MM.1S (cell line): ENCODE measurements around the gene KLHL9.
A peak's percentile ranks its signal among the peaks of the same experiment; 100 is the strongest.
"Not testable (repeated sequence)": the region's sequence is repeated elsewhere in the genome, so short reads cannot be mapped to it uniquely, and the experiment has no call there.

ENCODE experiments used
- DNase-seq: peaks from one replicate; pipeline ENCODE4 v3.0.0-alpha.2; 2015
- H2AFZ ChIP-seq: fragments of 300-600 bp; sonication (generic); 2 replicates; pipeline ENCODE4 v1.6.0; 2016; ENCODE audit warnings: antibody characterized with exemption, low read length
- H3F3A ChIP-seq: fragments of 300-600 bp; sonication (generic); 2 replicates; pipeline ENCODE4 v1.6.1; 2016; ENCODE audit warnings: mild to moderate bottlenecking, antibody characterized with exemption, low read length, moderate library complexity, mixed read lengths; ENCODE audit not compliant: insufficient read depth
- H3K27ac ChIP-seq: fragments of 300-600 bp; sonication (generic); 2 replicates; pipeline ENCODE4 v1.5.1; 2016; ENCODE audit warnings: mild to moderate bottlenecking, low read length
- H3K27me3 ChIP-seq: fragments of 300-600 bp; sonication (generic); replicated peaks from 2 replicates; pipeline ENCODE4 v1.6.0; 2016; ENCODE audit warnings: low read length; ENCODE audit not compliant: insufficient read depth
- H3K36me3 ChIP-seq: fragments of 300-600 bp; sonication (generic); replicated peaks from 2 replicates; pipeline ENCODE4 v1.6.1; 2016; ENCODE audit warnings: mild to moderate bottlenecking, low read length, mixed read lengths; ENCODE audit not compliant: insufficient read depth
- H3K4me1 ChIP-seq: fragments of 300-600 bp; sonication (generic); 2 replicates; pipeline ENCODE4 v1.6.1; 2016; ENCODE audit warnings: low read length, mixed read lengths
- H3K4me2 ChIP-seq: fragments of 300-600 bp; sonication (generic); 2 replicates; pipeline ENCODE4 v1.6.0; 2016; ENCODE audit warnings: low read depth, low read length
- H3K4me3 ChIP-seq: fragments of 300-600 bp; sonication (generic); 2 replicates; pipeline ENCODE4 v1.5.1; 2016; ENCODE audit warnings: low read length, mixed read lengths
- H3K79me2 ChIP-seq: fragments of 300-600 bp; sonication (generic); 2 replicates; pipeline ENCODE4 v1.6.1; 2016; ENCODE audit warnings: mixed run types, low read length, mixed read lengths
- H3K9ac ChIP-seq: fragments of 300-600 bp; sonication (generic); 2 replicates; pipeline ENCODE4 v1.6.1; 2016; ENCODE audit warnings: low read length, mixed read lengths
- H3K9me2 ChIP-seq: fragments of 300-600 bp; sonication (generic); replicated peaks from 2 replicates; pipeline ENCODE4 v1.6.1; 2016; ENCODE audit warnings: mild to moderate bottlenecking, low read length, mixed read lengths; ENCODE audit not compliant: insufficient read depth
- H3K9me3 ChIP-seq: fragments of 300-600 bp; sonication (generic); replicated peaks from 2 replicates; pipeline ENCODE4 v1.6.1; 2016; ENCODE audit warnings: mild to moderate bottlenecking, low read length, mixed read lengths; ENCODE audit not compliant: insufficient read depth
- H4K20me1 ChIP-seq: fragments of 300-600 bp; sonication (generic); 2 replicates; pipeline ENCODE4 v1.6.1; 2016; ENCODE audit warnings: mild to moderate bottlenecking, low read length, moderate library complexity, mixed read lengths; ENCODE audit not compliant: insufficient read depth
- EZH2 ChIP-seq: fragments of 300-600 bp; sonication (generic); optimal IDR thresholded peaks from 2 replicates; pipeline ENCODE3; 2017; ENCODE audit warnings: low read depth, mild to moderate bottlenecking, antibody characterized with exemption, low read length, mixed read lengths
- EZH2phosphoT487 ChIP-seq: fragments of 300-600 bp; sonication (generic); IDR thresholded peaks from 2 replicates; pipeline ENCODE4 v1.6.1; 2018; ENCODE audit warnings: antibody characterized with exemption, low read length
- TF ChIP-seq, protein P1 (sequence below): fragments of 300-600 bp; sonication (generic); IDR thresholded peaks from 2 replicates; pipeline ENCODE4 v1.5.1; 2016; ENCODE audit warnings: antibody characterized with exemption, low read length, mixed read lengths

Gene KLHL9

DNA sequence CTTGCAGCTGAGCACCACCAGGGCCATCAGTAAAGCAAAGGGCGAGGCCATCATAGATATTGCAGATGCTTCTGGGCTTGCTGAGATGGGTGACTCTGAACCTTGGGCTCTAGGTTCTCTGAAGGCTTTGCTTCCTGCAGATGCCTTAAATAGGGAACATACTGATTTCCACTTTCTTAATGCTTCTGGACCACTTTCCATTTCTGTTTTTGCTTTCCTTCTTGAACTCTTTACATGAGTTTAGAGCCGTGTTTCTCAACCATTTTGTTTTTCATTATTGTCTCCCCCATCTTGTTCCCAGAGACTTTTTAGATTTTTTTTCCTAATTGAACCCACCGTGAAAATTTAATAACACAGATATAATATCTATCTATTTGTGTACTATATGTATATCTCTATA lies 32.8 kb upstream of the KLHL9 start, which contains the start of gene IFNA13:
IFNA13 (minus strand) TSS at position 101 of the 400 bp plus-strand sequence; CDS start at position 54, 47 bp downstream.
- H3K79me2 ChIP-seq: no peaks in the 10 kb centered on the region
- no peak within 1 kb of the TSS for H2AFZ ChIP-seq
- H3K27me3 ChIP-seq: 0 out of 2 replicates have a peak, but pooled peaks cover 1% of the 10 kb centered on the region
- no peaks in the 10 kb centered on the region for H3F3A ChIP-seq
- no peaks in the 10 kb centered on the region for H4K20me1 ChIP-seq
- H3K4me2 ChIP-seq: no peak within 1 kb of the TSS
- no peaks in the 10 kb centered on the region for H3K9me2 ChIP-seq
- TF ChIP-seq EZH2 (no peak), EZH2phosphoT487 (no peak)
- TF ChIP-seq, protein P1, sequence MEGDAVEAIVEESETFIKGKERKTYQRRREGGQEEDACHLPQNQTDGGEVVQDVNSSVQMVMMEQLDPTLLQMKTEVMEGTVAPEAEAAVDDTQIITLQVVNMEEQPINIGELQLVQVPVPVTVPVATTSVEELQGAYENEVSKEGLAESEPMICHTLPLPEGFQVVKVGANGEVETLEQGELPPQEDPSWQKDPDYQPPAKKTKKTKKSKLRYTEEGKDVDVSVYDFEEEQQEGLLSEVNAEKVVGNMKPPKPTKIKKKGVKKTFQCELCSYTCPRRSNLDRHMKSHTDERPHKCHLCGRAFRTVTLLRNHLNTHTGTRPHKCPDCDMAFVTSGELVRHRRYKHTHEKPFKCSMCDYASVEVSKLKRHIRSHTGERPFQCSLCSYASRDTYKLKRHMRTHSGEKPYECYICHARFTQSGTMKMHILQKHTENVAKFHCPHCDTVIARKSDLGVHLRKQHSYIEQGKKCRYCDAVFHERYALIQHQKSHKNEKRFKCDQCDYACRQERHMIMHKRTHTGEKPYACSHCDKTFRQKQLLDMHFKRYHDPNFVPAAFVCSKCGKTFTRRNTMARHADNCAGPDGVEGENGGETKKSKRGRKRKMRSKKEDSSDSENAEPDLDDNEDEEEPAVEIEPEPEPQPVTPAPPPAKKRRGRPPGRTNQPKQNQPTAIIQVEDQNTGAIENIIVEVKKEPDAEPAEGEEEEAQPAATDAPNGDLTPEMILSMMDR: no peak
- H3K9ac ChIP-seq: no peak within 1 kb of the TSS
- no peak within 1 kb of the TSS for H3K27ac ChIP-seq
- H3K9me3 ChIP-seq: no peaks in the 10 kb centered on the region
- DNase-seq: no peak
- H3K4me1 ChIP-seq: no peaks in the 10 kb centered on the region
- no peaks in the 10 kb centered on the region for H3K36me3 ChIP-seq
- H3K4me3 ChIP-seq: no peak within 1 kb of the TSS

DNA sequence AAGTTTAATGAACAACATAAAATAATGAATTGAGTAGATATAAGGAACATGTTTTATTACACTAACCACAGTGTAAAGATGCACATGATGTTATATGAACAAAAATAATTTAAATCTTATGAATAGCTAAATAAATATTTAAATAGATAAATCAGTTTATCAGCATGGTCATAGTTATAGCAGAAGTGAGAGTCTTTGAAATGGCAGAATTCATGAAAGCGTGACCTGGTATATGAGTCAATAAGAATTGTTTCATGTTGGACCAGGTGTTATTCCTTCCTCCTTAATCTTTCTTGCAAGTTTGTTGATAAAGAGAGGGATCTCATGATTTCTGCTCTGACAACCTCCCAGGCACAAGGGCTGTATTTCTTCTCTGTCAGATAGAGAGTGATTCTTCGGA lies 32.0 kb upstream of the KLHL9 start:
- not testable (repeated sequence) for H3K4me1 ChIP-seq, H3K9me2 ChIP-seq, H3K79me2 ChIP-seq, H3K36me3 ChIP-seq, H3K27me3 ChIP-seq, H3K27ac ChIP-seq, H3K4me3 ChIP-seq, H3K9ac ChIP-seq, DNase-seq, H3F3A ChIP-seq, H2AFZ ChIP-seq, H3K9me3 ChIP-seq, H3K4me2 ChIP-seq, H4K20me1 ChIP-seq

DNA sequence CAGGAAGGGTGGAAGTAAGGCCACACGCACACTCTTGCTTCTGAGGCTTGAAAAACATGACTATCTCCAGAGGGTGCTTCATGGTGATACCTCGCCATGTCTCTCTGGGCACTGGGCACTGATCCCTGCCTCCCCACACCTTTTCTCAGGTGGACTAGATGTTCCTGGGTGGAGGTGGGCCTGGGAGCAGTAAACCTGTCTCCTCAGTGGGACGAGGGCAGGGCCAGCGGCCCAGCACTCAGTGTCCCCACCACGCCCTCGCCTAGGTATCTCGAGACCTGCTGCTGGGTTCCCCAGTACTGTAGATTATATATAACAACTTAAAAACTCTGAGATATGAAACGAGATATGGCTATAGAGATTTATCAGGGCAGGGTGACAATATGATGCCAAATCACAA lies 27.1 kb upstream of the KLHL9 start:
- Histone ChIP-seq H3K27me3 (peaks cover 30% of the 10 kb centered on the region), H3K9me3 (no peaks in the 10 kb centered on the region), H3F3A (no peaks in the 10 kb centered on the region), H3K4me3 (no peak overlapping the region), H2AFZ (no peak overlapping the region), H3K27ac (no peak overlapping the region), H3K9ac (no peak overlapping the region), H3K4me2 (no peak overlapping the region), H3K9me2 (no peaks in the 10 kb centered on the region), H4K20me1 (no peaks in the 10 kb centered on the region), H3K4me1 (no peaks in the 10 kb centered on the region), H3K79me2 (no peaks in the 10 kb centered on the region), H3K36me3 (no peaks in the 10 kb centered on the region)
- DNase-seq: no peak
- TF ChIP-seq EZH2 (no peak), EZH2phosphoT487 (no peak)
- TF ChIP-seq, protein P1: no peak

DNA sequence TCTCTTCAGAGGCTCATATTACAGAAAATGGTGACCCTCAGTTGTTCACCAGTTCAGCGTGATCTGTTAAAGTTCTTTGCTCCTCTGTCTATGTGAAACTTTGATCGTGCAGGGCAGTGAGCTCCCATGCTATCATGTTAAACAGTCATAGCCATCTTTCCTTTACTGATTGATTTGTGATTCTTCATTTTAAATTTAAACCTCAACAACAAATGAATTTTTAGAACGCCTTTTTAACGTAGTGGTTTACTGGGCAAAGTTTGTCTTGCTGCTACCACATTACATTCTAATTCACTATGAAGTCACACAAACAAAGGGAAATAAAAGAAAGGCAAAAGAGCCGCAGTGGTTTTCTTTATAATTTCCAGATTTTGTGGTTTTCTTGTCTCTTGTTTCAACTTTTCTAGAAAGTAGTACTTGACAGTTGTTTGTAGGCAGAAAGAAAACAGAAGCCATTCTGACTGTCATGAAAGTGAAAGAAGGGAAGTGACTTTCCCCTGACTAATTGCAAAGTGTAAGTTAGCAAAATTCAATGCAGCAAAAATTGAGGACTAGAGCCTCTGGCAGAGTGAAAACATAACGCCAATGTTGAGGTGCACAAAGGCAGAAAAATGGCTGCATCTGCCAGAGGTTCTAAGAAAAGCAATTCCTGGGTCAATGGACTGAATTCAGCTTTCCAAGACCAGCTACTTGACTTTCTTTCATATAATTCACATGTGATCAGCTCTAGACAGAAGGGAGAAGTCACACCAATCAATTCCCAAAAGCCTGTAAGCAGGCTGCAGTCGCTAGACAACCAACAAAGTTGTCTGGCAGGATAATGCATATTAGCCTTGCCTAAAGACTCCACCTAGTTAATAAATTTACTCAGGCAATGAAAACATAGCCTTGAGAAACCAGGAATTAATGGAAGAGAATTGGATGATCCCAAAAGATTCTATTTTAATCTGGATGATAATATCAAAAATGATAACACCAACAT lies 22.6 kb upstream of the KLHL9 start:
- no peaks in the 10 kb centered on the region for H3K4me1 ChIP-seq
- H2AFZ ChIP-seq: no peak overlapping the region
- H4K20me1 ChIP-seq: no peaks in the 10 kb centered on the region
- peak; percentile 46 for DNase-seq
- H3K9ac ChIP-seq: no peak overlapping the region
- no peaks in the 10 kb centered on the region for H3K79me2 ChIP-seq
- peaks cover 50% of the 10 kb centered on the region for H3K27me3 ChIP-seq
- H3K27ac ChIP-seq: no peak overlapping the region
- TF ChIP-seq, protein P1: no peak
- TF ChIP-seq EZH2phosphoT487: peak; percentile 86; the same call in 1 of the 2 replicates
- no peaks in the 10 kb centered on the region for H3K36me3 ChIP-seq
- H3K9me3 ChIP-seq: no peaks in the 10 kb centered on the region
- no peaks in the 10 kb centered on the region for H3K9me2 ChIP-seq
- no peaks in the 10 kb centered on the region for H3F3A ChIP-seq
- no peak overlapping the region for H3K4me3 ChIP-seq
- H3K4me2 ChIP-seq: peak overlapping the region; percentile 41; the same call in 1 of the 2 replicates
